MM.1S (cell line): ENCODE results near the gene COPE.

Source experiments
- DNase-seq: peaks from one replicate; pipeline ENCODE4 v3.0.0-alpha.2; 2015
- H2AFZ ChIP-seq: fragments of 300-600 bp; sonication (generic); 2 replicates; pipeline ENCODE4 v1.6.0; 2016; ENCODE audit warnings: antibody characterized with exemption, low read length
- H3F3A ChIP-seq: fragments of 300-600 bp; sonication (generic); 2 replicates; pipeline ENCODE4 v1.6.1; 2016; ENCODE audit warnings: mild to moderate bottlenecking, antibody characterized with exemption, low read length, moderate library complexity, mixed read lengths; ENCODE audit not compliant: insufficient read depth
- H3K27ac ChIP-seq: fragments of 300-600 bp; sonication (generic); 2 replicates; pipeline ENCODE4 v1.5.1; 2016; ENCODE audit warnings: mild to moderate bottlenecking, low read length
- H3K27me3 ChIP-seq: fragments of 300-600 bp; sonication (generic); replicated peaks from 2 replicates; pipeline ENCODE4 v1.6.0; 2016; ENCODE audit warnings: low read length; ENCODE audit not compliant: insufficient read depth
- H3K36me3 ChIP-seq: fragments of 300-600 bp; sonication (generic); replicated peaks from 2 replicates; pipeline ENCODE4 v1.6.1; 2016; ENCODE audit warnings: mild to moderate bottlenecking, low read length, mixed read lengths; ENCODE audit not compliant: insufficient read depth
- H3K4me1 ChIP-seq: fragments of 300-600 bp; sonication (generic); 2 replicates; pipeline ENCODE4 v1.6.1; 2016; ENCODE audit warnings: low read length, mixed read lengths
- H3K4me2 ChIP-seq: fragments of 300-600 bp; sonication (generic); 2 replicates; pipeline ENCODE4 v1.6.0; 2016; ENCODE audit warnings: low read depth, low read length
- H3K4me3 ChIP-seq: fragments of 300-600 bp; sonication (generic); 2 replicates; pipeline ENCODE4 v1.5.1; 2016; ENCODE audit warnings: low read length, mixed read lengths
- H3K79me2 ChIP-seq: fragments of 300-600 bp; sonication (generic); 2 replicates; pipeline ENCODE4 v1.6.1; 2016; ENCODE audit warnings: mixed run types, low read length, mixed read lengths
- H3K9ac ChIP-seq: fragments of 300-600 bp; sonication (generic); 2 replicates; pipeline ENCODE4 v1.6.1; 2016; ENCODE audit warnings: low read length, mixed read lengths
- H3K9me2 ChIP-seq: fragments of 300-600 bp; sonication (generic); replicated peaks from 2 replicates; pipeline ENCODE4 v1.6.1; 2016; ENCODE audit warnings: mild to moderate bottlenecking, low read length, mixed read lengths; ENCODE audit not compliant: insufficient read depth
- H3K9me3 ChIP-seq: fragments of 300-600 bp; sonication (generic); replicated peaks from 2 replicates; pipeline ENCODE4 v1.6.1; 2016; ENCODE audit warnings: mild to moderate bottlenecking, low read length, mixed read lengths; ENCODE audit not compliant: insufficient read depth
- H4K20me1 ChIP-seq: fragments of 300-600 bp; sonication (generic); 2 replicates; pipeline ENCODE4 v1.6.1; 2016; ENCODE audit warnings: mild to moderate bottlenecking, low read length, moderate library complexity, mixed read lengths; ENCODE audit not compliant: insufficient read depth
- EZH2 ChIP-seq: fragments of 300-600 bp; sonication (generic); optimal IDR thresholded peaks from 2 replicates; pipeline ENCODE3; 2017; ENCODE audit warnings: low read depth, mild to moderate bottlenecking, antibody characterized with exemption, low read length, mixed read lengths
- EZH2phosphoT487 ChIP-seq: fragments of 300-600 bp; sonication (generic); IDR thresholded peaks from 2 replicates; pipeline ENCODE4 v1.6.1; 2018; ENCODE audit warnings: antibody characterized with exemption, low read length
- TF ChIP-seq, protein P1 (sequence below): fragments of 300-600 bp; sonication (generic); IDR thresholded peaks from 2 replicates; pipeline ENCODE4 v1.5.1; 2016; ENCODE audit warnings: antibody characterized with exemption, low read length, mixed read lengths

The COPE gene

DNA sequence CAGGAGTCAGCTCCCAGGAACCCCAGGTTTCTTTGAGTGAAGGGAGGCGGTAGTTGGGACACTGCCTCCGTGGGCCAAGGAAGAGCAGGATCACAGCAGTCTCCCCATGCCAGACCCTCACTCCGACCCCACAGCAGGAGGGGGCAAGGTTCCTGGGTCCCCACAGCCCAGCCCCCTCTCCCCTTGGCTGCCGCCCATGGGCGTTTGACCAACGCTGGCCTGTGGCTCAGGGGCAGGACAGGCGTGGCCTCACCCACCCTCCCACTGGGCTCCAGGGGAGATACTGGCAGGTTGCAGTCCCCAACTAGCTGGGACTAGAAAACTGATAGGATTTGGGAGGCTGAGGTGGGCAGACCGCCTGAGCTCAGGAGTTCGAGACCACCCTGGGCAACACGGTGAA lies 9.2 kb downstream of the COPE start:
- Histone ChIP-seq H3K9me3 (no peaks in the 10 kb centered on the region), H3K27me3 (no peaks in the 10 kb centered on the region), H3K27ac (no peak overlapping the region), H4K20me1 (no peaks in the 10 kb centered on the region), H3K36me3 (peaks cover 8% of the 10 kb centered on the region; the same call in 1 of the 2 replicates), H2AFZ (no peak overlapping the region), H3K9ac (no peak overlapping the region), H3K4me2 (no peak overlapping the region), H3K4me1 (no peaks in the 10 kb centered on the region), H3K9me2 (no peaks in the 10 kb centered on the region), H3K79me2 (peaks cover 33% of the 10 kb centered on the region), H3F3A (no peaks in the 10 kb centered on the region), H3K4me3 (no peak overlapping the region)
- TF ChIP-seq, protein P1, sequence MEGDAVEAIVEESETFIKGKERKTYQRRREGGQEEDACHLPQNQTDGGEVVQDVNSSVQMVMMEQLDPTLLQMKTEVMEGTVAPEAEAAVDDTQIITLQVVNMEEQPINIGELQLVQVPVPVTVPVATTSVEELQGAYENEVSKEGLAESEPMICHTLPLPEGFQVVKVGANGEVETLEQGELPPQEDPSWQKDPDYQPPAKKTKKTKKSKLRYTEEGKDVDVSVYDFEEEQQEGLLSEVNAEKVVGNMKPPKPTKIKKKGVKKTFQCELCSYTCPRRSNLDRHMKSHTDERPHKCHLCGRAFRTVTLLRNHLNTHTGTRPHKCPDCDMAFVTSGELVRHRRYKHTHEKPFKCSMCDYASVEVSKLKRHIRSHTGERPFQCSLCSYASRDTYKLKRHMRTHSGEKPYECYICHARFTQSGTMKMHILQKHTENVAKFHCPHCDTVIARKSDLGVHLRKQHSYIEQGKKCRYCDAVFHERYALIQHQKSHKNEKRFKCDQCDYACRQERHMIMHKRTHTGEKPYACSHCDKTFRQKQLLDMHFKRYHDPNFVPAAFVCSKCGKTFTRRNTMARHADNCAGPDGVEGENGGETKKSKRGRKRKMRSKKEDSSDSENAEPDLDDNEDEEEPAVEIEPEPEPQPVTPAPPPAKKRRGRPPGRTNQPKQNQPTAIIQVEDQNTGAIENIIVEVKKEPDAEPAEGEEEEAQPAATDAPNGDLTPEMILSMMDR, result no peak
- no peak for DNase-seq

DNA sequence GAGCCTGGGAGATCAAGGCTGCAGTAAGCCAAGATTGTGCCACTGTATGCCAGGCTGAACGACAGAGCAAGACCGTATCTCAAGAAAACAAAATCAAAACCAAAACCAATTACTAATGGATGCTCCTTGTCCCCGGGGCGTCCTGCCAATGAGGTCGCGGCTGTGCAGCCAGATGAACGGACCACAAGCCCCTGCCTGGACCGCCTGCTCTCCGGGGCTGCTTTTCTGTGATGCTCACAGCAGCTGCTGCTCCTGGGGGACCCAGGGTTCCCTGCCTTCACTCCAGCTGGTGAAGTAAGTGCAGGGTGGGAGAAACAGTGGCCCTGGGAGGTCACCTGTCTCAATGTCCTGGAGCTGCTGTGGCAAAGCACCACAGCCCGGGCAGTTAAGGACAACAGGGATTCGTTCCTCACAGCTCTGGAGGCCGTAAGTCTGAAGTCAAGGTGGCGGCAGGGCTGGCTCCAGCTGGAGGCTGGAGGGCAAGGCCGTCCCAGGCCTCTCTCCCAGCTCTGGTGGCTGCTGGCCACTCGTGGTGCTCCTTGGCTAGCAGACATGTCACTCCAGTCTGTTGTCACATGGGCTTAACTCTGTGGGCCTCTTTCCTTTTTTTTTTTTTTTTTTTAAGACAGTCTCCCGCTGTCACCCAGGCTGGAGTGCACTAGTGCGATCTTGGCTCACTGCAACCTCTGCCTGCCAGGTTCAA lies 10.1 kb downstream of the COPE start:
- TF ChIP-seq EZH2phosphoT487 (no peak), EZH2 (no peak)
- TF ChIP-seq, protein P1, result no peak
- Histone ChIP-seq H3K36me3 (peaks cover 8% of the 10 kb centered on the region; the same call in 1 of the 2 replicates), H2AFZ (no peak overlapping the region), H3K4me1 (no peaks in the 10 kb centered on the region), H3F3A (no peaks in the 10 kb centered on the region), H3K9me3 (no peaks in the 10 kb centered on the region), H3K27me3 (no peaks in the 10 kb centered on the region), H3K4me2 (no peak overlapping the region), H3K27ac (no peak overlapping the region), H3K4me3 (no peak overlapping the region), H3K9ac (no peak overlapping the region), H3K79me2 (peaks cover 24% of the 10 kb centered on the region), H4K20me1 (no peaks in the 10 kb centered on the region), H3K9me2 (no peaks in the 10 kb centered on the region)
- no peak for DNase-seq

DNA sequence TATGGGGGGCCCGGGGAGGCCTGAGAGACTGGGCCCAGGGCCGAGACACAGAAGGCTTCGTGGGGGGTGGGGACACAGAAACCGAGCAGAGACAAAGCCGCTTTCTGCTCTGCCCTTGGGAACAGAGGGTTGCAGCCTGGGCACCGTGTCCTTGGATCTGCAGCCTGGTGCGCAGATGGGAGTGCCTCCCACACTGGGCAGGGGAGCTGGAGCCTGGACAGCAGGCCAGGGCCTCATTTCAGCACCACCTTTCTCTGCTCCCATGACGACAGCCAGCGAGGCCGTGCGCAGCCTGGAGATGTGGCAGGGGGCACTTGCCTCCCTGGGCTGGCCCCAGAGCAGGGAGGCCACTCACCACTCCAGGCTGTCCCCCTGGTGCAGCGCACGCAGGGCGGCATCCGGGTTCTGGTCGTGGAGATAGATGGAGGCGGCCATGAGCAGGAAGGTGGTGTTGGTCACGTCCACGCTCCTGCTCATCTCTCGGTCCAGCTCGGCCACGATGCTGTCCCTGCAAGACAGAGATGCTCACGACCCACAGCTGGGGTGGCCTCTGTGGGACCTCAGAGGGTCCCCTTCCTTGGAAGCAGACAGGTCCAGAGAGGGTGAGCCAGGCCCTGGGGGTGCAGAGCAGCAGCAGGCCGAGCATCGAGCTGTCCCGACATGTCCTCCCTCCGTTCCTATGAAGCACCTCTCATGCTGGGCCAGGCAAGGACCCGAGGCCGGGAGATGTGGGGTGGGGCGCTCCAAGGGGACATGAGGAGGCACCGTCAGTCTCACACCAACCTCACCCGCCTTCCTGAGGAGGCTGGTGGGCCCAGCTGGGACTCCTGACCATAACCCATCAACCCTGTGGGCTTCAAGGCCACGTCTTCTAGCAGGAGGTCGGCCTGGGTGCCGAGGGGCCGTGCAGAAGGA lies 12.3 kb downstream of the COPE start:
- Histone ChIP-seq H3K27me3 (no peaks in the 10 kb centered on the region), H3F3A (no peaks in the 10 kb centered on the region), H2AFZ (no peak overlapping the region), H3K36me3 (no peaks in the 10 kb centered on the region), H3K4me2 (no peak overlapping the region), H3K4me3 (no peak overlapping the region), H3K27ac (no peak overlapping the region), H3K9ac (no peak overlapping the region), H3K4me1 (no peaks in the 10 kb centered on the region), H3K79me2 (peaks cover 8% of the 10 kb centered on the region; the same call in 1 of the 2 replicates), H3K9me2 (no peaks in the 10 kb centered on the region), H4K20me1 (no peaks in the 10 kb centered on the region), H3K9me3 (no peaks in the 10 kb centered on the region)
- no peak for TF ChIP-seq EZH2
- TF ChIP-seq, protein P1, result no peak
- no peak for TF ChIP-seq EZH2phosphoT487
- DNase-seq, result no peak
